K562 (cell line): ENCODE results near the gene PSMD2. TPM values are rescaled to one million over a fixed set of nuclear protein-coding genes. Genes with fewer than 3 reads are reported as not detected.

ENCODE experiments used
- CTBP1 ChIP-seq: fragments of 450-650 bp; IDR thresholded peaks from 2 replicates; pipeline ENCODE4 v1.6.1; 2016; ENCODE audit warnings: borderline replicate concordance
- E2F3 ChIP-seq: fragments of 250-450 bp; sonication (Bioruptor Pico); IDR thresholded peaks from 2 replicates; pipeline ENCODE4 v1.4.0; 2020; ENCODE audit warnings: mild to moderate bottlenecking
- EGR1 ChIP-seq: fragments of 450-650 bp; conservative IDR thresholded peaks from 2 replicates; pipeline ENCODE4 v1.6.1; 2017; ENCODE audit warnings: mild to moderate bottlenecking
- HDAC1 ChIP-seq, 2 experiments: fragments of 450-650 bp; IDR thresholded peaks; 2 replicates each; pipeline ENCODE4 v1.6.1; 2016 to 2017; ENCODE audit warnings: inconsistent platforms in 1 of 2, mild to moderate bottlenecking in 1 of 2, moderate library complexity in 1 of 2
- HDAC2 ChIP-seq: fragments of 450-650 bp; IDR thresholded peaks from 2 replicates; pipeline ENCODE4 v1.6.1; 2016; ENCODE audit warnings: mild to moderate bottlenecking
- KDM1A ChIP-seq, 2 experiments: fragments of 450-650 bp; IDR thresholded peaks; 2 replicates each; pipeline ENCODE4 v1.6.1; 2016; ENCODE audit warnings: mild to moderate bottlenecking in 2 of 2
- KDM5B ChIP-seq: fragments of 200-600 bp; sonication (generic); IDR thresholded peaks from 2 replicates; pipeline ENCODE4 v1.6.1; 2012; ENCODE audit warnings: low read depth, mild to moderate bottlenecking, moderate library complexity, low read length, control low read depth, inconsistent platforms; ENCODE audit not compliant: insufficient replicate concordance
- L3MBTL2 ChIP-seq: fragments of 450-650 bp; IDR thresholded peaks from 2 replicates; pipeline ENCODE4 v1.6.1; 2016; ENCODE audit warnings: mild to moderate bottlenecking, moderate library complexity
- MAFF ChIP-seq: IDR thresholded peaks from 2 replicates; pipeline ENCODE4 v1.6.1; 2012; ENCODE audit warnings: low read length, improper control_type of control experiment
- MCM5 ChIP-seq: fragments of 450-650 bp; IDR thresholded peaks from 2 replicates; pipeline ENCODE4 v1.6.1; 2016; ENCODE audit warnings: low read depth
- NEUROD1 ChIP-seq: fragments of 150-350 bp; IDR thresholded peaks from 2 replicates; pipeline ENCODE4 v1.6.1; 2014; ENCODE audit warnings: borderline replicate concordance, low read length, low read depth; ENCODE audit not compliant: partially characterized antibody
- RAD21 ChIP-seq, 2 experiments: fragments of 250-450 bp in 1 of 2; fragments of 450-650 bp in 1 of 2; sonication (Bioruptor Pico) in 1 of 2; formaldehyde crosslinking in 1 of 2; IDR thresholded peaks in 1 of 2; conservative IDR thresholded peaks in 1 of 2; 2 replicates each; pipeline versions ENCODE4 v1.4.0 to v1.8.0; 2020 to 2022; ENCODE audit warnings: mild to moderate bottlenecking in 2 of 2, moderate library complexity in 1 of 2
- SAFB ChIP-seq: fragments of 200-400 bp; formaldehyde crosslinking; IDR thresholded peaks from 2 replicates; pipeline ENCODE4 v1.6.1; 2017; ENCODE audit warnings: low read depth, low read length, borderline replicate concordance
- SUPT5H ChIP-seq: fragments of 450-650 bp; IDR thresholded peaks from 2 replicates; pipeline ENCODE4 v1.6.1; 2016
- TEAD2 ChIP-seq: fragments of 450-650 bp; IDR thresholded peaks from 2 replicates; pipeline ENCODE4 v1.6.1; 2016; ENCODE audit warnings: missing genetic modification characterization, control low read depth, missing compliant biosample characterization
- U2AF2 ChIP-seq: fragments of 200-400 bp; formaldehyde crosslinking; optimal IDR thresholded peaks from 2 replicates; pipeline ENCODE3; 2017; ENCODE audit warnings: low read depth, mild to moderate bottlenecking, low read length
- ZNF133 ChIP-seq: fragments of 250-450 bp; sonication (Bioruptor Pico); IDR thresholded peaks from 2 replicates; pipeline ENCODE4 v1.4.0; 2020; ENCODE audit warnings: mild to moderate bottlenecking
- ZNF146 ChIP-seq: IDR thresholded peaks from one replicate; pipeline ENCODE4 v1.6.1; 2018; ENCODE audit warnings: missing compliant biosample characterization; ENCODE audit not compliant: unreplicated experiment
- ZNF408 ChIP-seq: fragments of 250-450 bp; sonication (Bioruptor Pico); IDR thresholded peaks from 2 replicates; pipeline ENCODE4 v1.4.0; 2020; ENCODE audit warnings: low read depth, mild to moderate bottlenecking, moderate library complexity
- ZNF655 ChIP-seq: fragments of 250-450 bp; sonication (Bioruptor Pico); IDR thresholded peaks from 2 replicates; pipeline ENCODE4 v1.5.0; 2021
- polyA plus RNA-seq, 8 experiments: library from polyadenylated mRNA; depleted of rRNA in 4 of 8; stranded (reverse) in 5 of 8; unstranded in 3 of 8; fragments of >200 nt; fragmentation: Nextera tagmentation in 2 of 8; fragmentation: Illumina TruSeq in 1 of 8; extraction: Ambion mirVana in 2 of 8; extraction: Trizol in 1 of 8; gene quantifications; 2 replicates each; pipeline versions ENCODE4 v1.2.1 to v1.2.3, GENCODE V29; 2011 to 2014; ENCODE audit warnings: inconsistent platforms in 1 of 8, missing spikeins in 1 of 8
- total RNA-seq, 7 experiments: library from RNA; depleted of rRNA in 6 of 7; stranded (reverse); fragments of >200 nt in 6 of 7; fragmentation: Illumina TruSeq in 2 of 7; extraction: Trizol in 2 of 7; gene quantifications; 2 replicates each; pipeline versions ENCODE4 v1.2.1 to v1.2.3, GENCODE V29; 2011 to 2021; ENCODE audit warnings: low replicate concordance in 1 of 7
- TF ChIP-seq, protein P1 (sequence below): conservative IDR thresholded peaks from 2 replicates; pipeline ENCODE4 v1.6.1; 2011; ENCODE audit warnings: low read depth, mild to moderate bottlenecking, low read length; ENCODE audit not compliant: control insufficient read depth
- TF ChIP-seq, protein P2 (sequence below), 3 experiments: IDR thresholded peaks in 2 of 3; conservative IDR thresholded peaks in 1 of 3; 2 replicates each; pipeline ENCODE4 v1.5.1; 2011 to 2012; ENCODE audit warnings: low read length in 3 of 3, mild to moderate bottlenecking in 3 of 3, control low read depth in 2 of 3, improper control_type of control experiment in 1 of 3, inconsistent platforms in 1 of 3, low read depth in 1 of 3, mixed read lengths in 1 of 3, moderate library complexity in 1 of 3; ENCODE audit not compliant: insufficient read depth in 2 of 3
- TF ChIP-seq, protein P3 (sequence below): fragments of 450-650 bp; formaldehyde crosslinking; IDR thresholded peaks from 2 replicates; pipeline ENCODE4 v1.4.0; 2020; ENCODE audit warnings: mild to moderate bottlenecking

The PSMD2 gene
- total and polyA plus RNA-seq, 9 of the 15 experiments (the other 6 are each of a cell fraction or from before 2014, with no cell fraction given) = 152 to 484 (median 295) TPM

GRCh38 chr3:184249412-184250166 is 49.5 kb upstream of the PSMD2 start, which contains the start of gene EEF1AKMT4 (continued):
- TF ChIP-seq ZNF133 (CRISPR knock-in tag) (no peak), E2F3 (CRISPR knock-in tag) (no peak), EGR1 (peak; percentile 72), U2AF2 (no peak), ZNF655 (CRISPR knock-in tag) (no peak), RAD21 (CRISPR knock-in tag; conservative IDR thresholded peaks at IDR 0.05 in 1 of 2, IDR thresholded peaks at IDR 0.05 in 1 of 2) (peak; percentile 8 to 30; a peak in 1 of 4 replicates), ZNF146 (CRISPR knock-in tag) (no peak), KDM5B (peak; percentile 80), SAFB (no peak), SUPT5H (peak; percentile 62), NEUROD1 (peak; percentile 61), HDAC2 (peak; percentile 37; the same call in 1 of the 2 replicates), L3MBTL2 (peak; percentile 80), MAFF (no peak; the same call in 1 of the 2 replicates), KDM1A (IDR thresholded peaks at IDR 0.05) (no peak), CTBP1 (peak; percentile 76; the same call in 1 of the 2 replicates), MCM5 (no peak), HDAC1 (IDR thresholded peaks at IDR 0.05) (peak; percentile 52 to 94; a peak in 3 of 4 replicates), ZNF408 (no peak), TEAD2 (no peak)
- TF ChIP-seq, protein P1, sequence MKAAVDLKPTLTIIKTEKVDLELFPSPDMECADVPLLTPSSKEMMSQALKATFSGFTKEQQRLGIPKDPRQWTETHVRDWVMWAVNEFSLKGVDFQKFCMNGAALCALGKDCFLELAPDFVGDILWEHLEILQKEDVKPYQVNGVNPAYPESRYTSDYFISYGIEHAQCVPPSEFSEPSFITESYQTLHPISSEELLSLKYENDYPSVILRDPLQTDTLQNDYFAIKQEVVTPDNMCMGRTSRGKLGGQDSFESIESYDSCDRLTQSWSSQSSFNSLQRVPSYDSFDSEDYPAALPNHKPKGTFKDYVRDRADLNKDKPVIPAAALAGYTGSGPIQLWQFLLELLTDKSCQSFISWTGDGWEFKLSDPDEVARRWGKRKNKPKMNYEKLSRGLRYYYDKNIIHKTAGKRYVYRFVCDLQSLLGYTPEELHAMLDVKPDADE = 0 out of 2 replicates have a peak, but pooled peaks have one; percentile 25
- TF ChIP-seq, protein P2, sequence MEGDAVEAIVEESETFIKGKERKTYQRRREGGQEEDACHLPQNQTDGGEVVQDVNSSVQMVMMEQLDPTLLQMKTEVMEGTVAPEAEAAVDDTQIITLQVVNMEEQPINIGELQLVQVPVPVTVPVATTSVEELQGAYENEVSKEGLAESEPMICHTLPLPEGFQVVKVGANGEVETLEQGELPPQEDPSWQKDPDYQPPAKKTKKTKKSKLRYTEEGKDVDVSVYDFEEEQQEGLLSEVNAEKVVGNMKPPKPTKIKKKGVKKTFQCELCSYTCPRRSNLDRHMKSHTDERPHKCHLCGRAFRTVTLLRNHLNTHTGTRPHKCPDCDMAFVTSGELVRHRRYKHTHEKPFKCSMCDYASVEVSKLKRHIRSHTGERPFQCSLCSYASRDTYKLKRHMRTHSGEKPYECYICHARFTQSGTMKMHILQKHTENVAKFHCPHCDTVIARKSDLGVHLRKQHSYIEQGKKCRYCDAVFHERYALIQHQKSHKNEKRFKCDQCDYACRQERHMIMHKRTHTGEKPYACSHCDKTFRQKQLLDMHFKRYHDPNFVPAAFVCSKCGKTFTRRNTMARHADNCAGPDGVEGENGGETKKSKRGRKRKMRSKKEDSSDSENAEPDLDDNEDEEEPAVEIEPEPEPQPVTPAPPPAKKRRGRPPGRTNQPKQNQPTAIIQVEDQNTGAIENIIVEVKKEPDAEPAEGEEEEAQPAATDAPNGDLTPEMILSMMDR (IDR thresholded peaks at IDR 0.05 in 2 of 3, conservative IDR thresholded peaks at IDR 0.05 in 1 of 3; ENCODE audit: insufficient read depth in 2 of 3, low read depth in 1 of 3, low read length in 3 of 3) = peak; percentile 75 to 92 (median 82)
- TF ChIP-seq, protein P3, sequence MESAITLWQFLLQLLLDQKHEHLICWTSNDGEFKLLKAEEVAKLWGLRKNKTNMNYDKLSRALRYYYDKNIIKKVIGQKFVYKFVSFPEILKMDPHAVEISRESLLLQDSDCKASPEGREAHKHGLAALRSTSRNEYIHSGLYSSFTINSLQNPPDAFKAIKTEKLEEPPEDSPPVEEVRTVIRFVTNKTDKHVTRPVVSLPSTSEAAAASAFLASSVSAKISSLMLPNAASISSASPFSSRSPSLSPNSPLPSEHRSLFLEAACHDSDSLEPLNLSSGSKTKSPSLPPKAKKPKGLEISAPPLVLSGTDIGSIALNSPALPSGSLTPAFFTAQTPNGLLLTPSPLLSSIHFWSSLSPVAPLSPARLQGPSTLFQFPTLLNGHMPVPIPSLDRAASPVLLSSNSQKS (CRISPR knock-in tag) = no peak
